HCT116 (cell line): ENCODE data around the gene IGFBP7. TPM values are rescaled to one million over a fixed set of nuclear protein-coding genes. Genes with fewer than 3 reads are reported as not detected.

Source experiments
- ATAC-seq: fragments of 200-7000 bp; cut with Tn5 transposase; 2 replicates; pipeline ENCODE4 v1.9.1; 2020; ENCODE audit warnings: mild to moderate bottlenecking, moderate library complexity
- BruUV-seq: library from RNA; stranded (reverse); fragments of 400-500 nt; replicated peaks from 2 replicates; lab custom pipeline; 2021; lab: Mats Ljungman, UMichigan
- CTCF ChIA-PET: fragments of 300-600 bp; sonication (Branson Sonifier 250); formaldehyde crosslinking; loops from one replicate; lab custom pipeline; 2021; ENCODE audit warnings: antibody characterized with exemption; lab: Charles Lee
- POLR2A ChIA-PET: fragments of 300-600, 350-600 bp; sonication (Branson Sonifier 250); formaldehyde crosslinking; loops from one replicate; lab custom pipeline; 2021; ENCODE audit warnings: antibody characterized with exemption; lab: Charles Lee
- RAD21 ChIA-PET, 2 experiments: fragments of 300-600 bp; sonication (Branson Sonifier 250); formaldehyde crosslinking; loops; one replicate each; lab custom pipeline; 2023; ENCODE audit warnings: low total read pairs in 2 of 2; ENCODE audit not compliant: uncharacterized antibody in 2 of 2, unreplicated experiment in 2 of 2, low non-redundant PET in 1 of 2; lab: Charles Lee
- DNase-seq: peaks from one replicate; pipeline ENCODE4 v3.0.0-alpha.2; 2010; ENCODE audit warnings: low read depth, low spot score
- H2AFZ ChIP-seq: fragments of 200-600 bp; shearing (Covaris generic), sonication (generic); 2 replicates; pipeline ENCODE4 v1.6.1; 2017; ENCODE audit warnings: low read depth, mixed run types, mixed read lengths, antibody characterized with exemption, low read length; ENCODE audit not compliant: poor library complexity, severe bottlenecking
- H3K27ac ChIP-seq: 2 replicates; pipeline ENCODE4 v1.5.1; 2012; ENCODE audit warnings: low read depth, low read length
- H3K27me3 ChIP-seq: fragments of 200-600 bp; sonication (generic); 2 replicates; pipeline ENCODE4 v1.6.1; 2016; ENCODE audit warnings: mixed run types, low read length, mixed read lengths; ENCODE audit not compliant: insufficient read depth
- H3K36me3 ChIP-seq, 2 experiments: fragments of 200-500 bp in 1 of 2; fragments of 200-600 bp in 1 of 2; sonication (Bioruptor generic) in 1 of 2; sonication (generic) in 1 of 2; 2 replicates each; pipeline versions ENCODE4 v1.5.1 to v1.6.1; 2014 to 2016; ENCODE audit warnings: low read length in 2 of 2, inconsistent platforms in 1 of 2, mixed read lengths in 1 of 2, mixed run types in 1 of 2; ENCODE audit not compliant: insufficient read depth in 2 of 2, control insufficient read depth in 1 of 2
- H3K4me1 ChIP-seq, 2 experiments: fragments of 200-600 bp in 1 of 2; sonication (generic) in 1 of 2; 2 replicates each; pipeline versions ENCODE4 v1.5.1 to v1.6.1; 2012 to 2017; ENCODE audit warnings: low read length in 2 of 2, inconsistent platforms in 1 of 2, mild to moderate bottlenecking in 1 of 2, mixed read lengths in 1 of 2, mixed run types in 1 of 2, moderate library complexity in 1 of 2; ENCODE audit not compliant: insufficient read depth in 2 of 2, control insufficient read depth in 1 of 2
- H3K4me2 ChIP-seq: fragments of 200-600 bp; sonication (generic); 2 replicates; pipeline ENCODE4 v1.6.1; 2017; ENCODE audit warnings: mixed run types, low read length, mixed read lengths
- H3K4me3 ChIP-seq, 2 experiments: fragments of 200-600 bp in 1 of 2; sonication (generic) in 1 of 2; replicated peaks in 1 of 2; 2 replicates each; pipeline ENCODE4 v1.5.1; 2011 to 2016; ENCODE audit warnings: low read length in 2 of 2, control low read depth in 1 of 2, low read depth in 1 of 2, mild to moderate bottlenecking in 1 of 2, mixed read lengths in 1 of 2, mixed run types in 1 of 2
- H3K79me2 ChIP-seq: fragments of 200-600 bp; sonication (generic); 2 replicates; pipeline ENCODE4 v1.6.1; 2017; ENCODE audit warnings: mild to moderate bottlenecking, mixed run types, low read length, moderate library complexity, mixed read lengths; ENCODE audit not compliant: insufficient read depth
- H3K9ac ChIP-seq: fragments of 200-600 bp; sonication (generic); 2 replicates; pipeline ENCODE4 v1.6.1; 2016; ENCODE audit warnings: low read length, mixed read lengths
- H3K9me2 ChIP-seq: fragments of 200-600 bp; sonication (generic), shearing (Covaris generic); 2 replicates; pipeline ENCODE4 v1.6.1; 2017; ENCODE audit warnings: mixed run types, mild to moderate bottlenecking, moderate library complexity; ENCODE audit not compliant: insufficient read depth
- H3K9me3 ChIP-seq, 2 experiments: fragments of 200-500 bp in 1 of 2; fragments of 200-600 bp in 1 of 2; sonication (Bioruptor generic) in 1 of 2; sonication (generic) in 1 of 2; 2 replicates each; pipeline ENCODE4 v1.6.1; 2014 to 2017; ENCODE audit warnings: low read length in 2 of 2, mixed read lengths in 2 of 2, inconsistent platforms in 1 of 2, low read depth in 1 of 2, mild to moderate bottlenecking in 1 of 2, mixed run types in 1 of 2, moderate library complexity in 1 of 2; ENCODE audit not compliant: control insufficient read depth in 1 of 2, insufficient read depth in 1 of 2
- H4K20me1 ChIP-seq: fragments of 200-600 bp; sonication (generic), shearing (Covaris generic); 2 replicates; pipeline ENCODE4 v1.6.1; 2017; ENCODE audit warnings: mixed run types, mild to moderate bottlenecking, moderate library complexity; ENCODE audit not compliant: insufficient read depth
- CEBPB ChIP-seq: IDR thresholded peaks from 2 replicates; pipeline ENCODE4 v1.6.1; 2012; ENCODE audit warnings: low read depth
- EGR1 ChIP-seq: IDR thresholded peaks from 2 replicates; pipeline ENCODE4 v1.6.1; 2012; ENCODE audit warnings: low read depth
- ELF1 ChIP-seq: IDR thresholded peaks from 2 replicates; pipeline ENCODE4 v1.6.1; 2012; ENCODE audit warnings: low read depth, borderline replicate concordance
- EZH2 ChIP-seq: fragments of 200-600 bp; sonication (generic); IDR thresholded peaks from 2 replicates; pipeline ENCODE4 v1.6.1; 2017; ENCODE audit warnings: antibody characterized with exemption, mixed run types
- JUND ChIP-seq: IDR thresholded peaks from 2 replicates; pipeline ENCODE4 v1.6.1; 2012
- MAX ChIP-seq: IDR thresholded peaks from 2 replicates; pipeline ENCODE4 v1.6.1; 2012
- RAD21 ChIP-seq: IDR thresholded peaks from 2 replicates; pipeline ENCODE4 v1.6.1; 2012; ENCODE audit warnings: low read depth, mild to moderate bottlenecking
- SIN3A ChIP-seq: IDR thresholded peaks from 2 replicates; pipeline ENCODE4 v1.6.1; 2012; ENCODE audit warnings: low read depth
- YY1 ChIP-seq: IDR thresholded peaks from 2 replicates; pipeline ENCODE4 v1.6.1; 2011; ENCODE audit warnings: low read length, low read depth, moderate library complexity, mild to moderate bottlenecking; ENCODE audit not compliant: insufficient replicate concordance; ENCODE audit errors: extremely low read depth
- ZBTB33 ChIP-seq: IDR thresholded peaks from 2 replicates; pipeline ENCODE4 v1.6.1; 2011; ENCODE audit warnings: mild to moderate bottlenecking, low read length, moderate library complexity; ENCODE audit not compliant: insufficient replicate concordance; ENCODE audit errors: extremely low read depth
- ZFX ChIP-seq: fragments of 450-650 bp; IDR thresholded peaks from 2 replicates; pipeline ENCODE4 v1.6.1; 2017
- intact Hi-C: fragments of 100-400 bp; cut with micrococcal nuclease; formaldehyde crosslinking; loops from 2 replicates; pipeline ENCODE4 v1.10.0; 2022
- total RNA-seq: library from RNA; stranded (reverse); gene quantifications from one replicate; pipeline ENCODE4 v1.2.1, GENCODE V29; 2021; ENCODE audit not compliant: unreplicated experiment
- TF ChIP-seq, protein P1 (sequence below), 3 experiments: fragments of 200-600 bp in 1 of 3; sonication (generic) in 1 of 3; IDR thresholded peaks in 2 of 3; conservative IDR thresholded peaks in 1 of 3; 2 replicates each; pipeline ENCODE4 v1.5.1; 2012 to 2017; ENCODE audit warnings: low read depth in 2 of 3, low read length in 2 of 3, antibody characterized with exemption in 1 of 3, borderline replicate concordance in 1 of 3, control low read depth in 1 of 3, mild to moderate bottlenecking in 1 of 3, mixed read lengths in 1 of 3, mixed run types in 1 of 3, moderate library complexity in 1 of 3; ENCODE audit not compliant: insufficient read depth in 1 of 3
- TF ChIP-seq, protein P2 (sequence below): IDR thresholded peaks from 2 replicates; pipeline ENCODE4 v1.6.1; 2012
- TF ChIP-seq, protein P3 (sequence below): IDR thresholded peaks from 2 replicates; pipeline ENCODE4 v1.6.1; 2012; ENCODE audit warnings: low read depth

The IGFBP7 gene
- total RNA-seq, 1 experiment from 2014 or later = 0.91 TPM

DNA sequence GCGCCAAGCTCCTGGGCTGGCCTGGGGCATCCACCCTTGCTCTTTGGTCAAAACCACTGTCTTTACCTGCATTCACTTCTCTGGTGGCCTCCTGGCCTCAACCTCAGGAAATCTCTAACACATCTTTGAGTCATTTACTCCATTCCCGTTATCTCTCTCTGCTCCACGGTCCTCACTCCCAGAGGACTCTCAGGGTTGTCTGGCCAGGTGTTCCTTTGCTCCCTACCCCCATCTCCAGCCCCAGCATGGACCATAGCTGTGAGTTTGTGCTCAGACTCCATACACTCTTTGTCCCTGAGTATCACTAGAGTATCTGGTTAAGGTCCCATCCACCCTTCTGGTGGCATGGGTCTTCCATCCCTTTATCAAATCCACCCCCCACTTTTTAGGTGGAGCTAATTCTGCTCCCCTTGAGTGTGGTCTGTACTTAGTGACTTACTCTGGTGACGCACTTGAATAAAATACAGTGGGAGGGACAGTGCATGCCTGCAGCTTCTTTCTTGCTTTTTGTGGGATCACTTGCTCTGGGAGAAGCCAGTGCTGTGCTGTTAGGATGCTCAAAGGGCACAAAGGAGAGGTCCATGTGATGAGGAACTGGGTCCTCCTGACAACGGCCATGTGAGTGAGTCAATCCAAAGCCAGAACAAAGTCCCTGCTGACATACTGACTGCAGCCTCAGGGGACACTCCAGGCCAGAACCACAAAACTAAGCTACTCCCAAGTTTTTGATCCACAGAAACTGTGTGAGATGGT lies 44.3 kb downstream of the IGFBP7 start:
- Histone ChIP-seq H3K9ac (no peak overlapping the region), H3K36me3 (no peaks in the 10 kb centered on the region), H3K27ac (no peak overlapping the region), H3K4me3 (no peak overlapping the region), H3K9me3 (no peaks in the 10 kb centered on the region), H3K4me2 (no peak overlapping the region), H3K27me3 (peaks cover 9% of the 10 kb centered on the region; the same call in 1 of the 2 replicates), H3K9me2 (no peaks in the 10 kb centered on the region), H4K20me1 (no peaks in the 10 kb centered on the region), H2AFZ (no peak overlapping the region), H3K4me1 (no peaks in the 10 kb centered on the region), H3K79me2 (no peaks in the 10 kb centered on the region)
- BruUV-seq = no TSS peak
- POLR2A ChIA-PET = no interaction called here
- TF ChIP-seq, protein P1, sequence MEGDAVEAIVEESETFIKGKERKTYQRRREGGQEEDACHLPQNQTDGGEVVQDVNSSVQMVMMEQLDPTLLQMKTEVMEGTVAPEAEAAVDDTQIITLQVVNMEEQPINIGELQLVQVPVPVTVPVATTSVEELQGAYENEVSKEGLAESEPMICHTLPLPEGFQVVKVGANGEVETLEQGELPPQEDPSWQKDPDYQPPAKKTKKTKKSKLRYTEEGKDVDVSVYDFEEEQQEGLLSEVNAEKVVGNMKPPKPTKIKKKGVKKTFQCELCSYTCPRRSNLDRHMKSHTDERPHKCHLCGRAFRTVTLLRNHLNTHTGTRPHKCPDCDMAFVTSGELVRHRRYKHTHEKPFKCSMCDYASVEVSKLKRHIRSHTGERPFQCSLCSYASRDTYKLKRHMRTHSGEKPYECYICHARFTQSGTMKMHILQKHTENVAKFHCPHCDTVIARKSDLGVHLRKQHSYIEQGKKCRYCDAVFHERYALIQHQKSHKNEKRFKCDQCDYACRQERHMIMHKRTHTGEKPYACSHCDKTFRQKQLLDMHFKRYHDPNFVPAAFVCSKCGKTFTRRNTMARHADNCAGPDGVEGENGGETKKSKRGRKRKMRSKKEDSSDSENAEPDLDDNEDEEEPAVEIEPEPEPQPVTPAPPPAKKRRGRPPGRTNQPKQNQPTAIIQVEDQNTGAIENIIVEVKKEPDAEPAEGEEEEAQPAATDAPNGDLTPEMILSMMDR (IDR thresholded peaks at IDR 0.05 in 2 of 3, conservative IDR thresholded peaks at IDR 0.05 in 1 of 3; ENCODE audit: borderline replicate concordance in 1 of 3, insufficient read depth in 1 of 3, low read depth in 2 of 3, low read length in 2 of 3) = no peak
- TF ChIP-seq, protein P2, sequence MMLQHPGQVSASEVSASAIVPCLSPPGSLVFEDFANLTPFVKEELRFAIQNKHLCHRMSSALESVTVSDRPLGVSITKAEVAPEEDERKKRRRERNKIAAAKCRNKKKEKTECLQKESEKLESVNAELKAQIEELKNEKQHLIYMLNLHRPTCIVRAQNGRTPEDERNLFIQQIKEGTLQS = no peak
- TF ChIP-seq EZH2 (no peak), ELF1 (no peak), JUND (no peak), EGR1 (no peak), CEBPB (no peak), MAX (no peak), ZBTB33 (no peak), YY1 (no peak), RAD21 (no peak), SIN3A (no peak), ZFX (no peak)
- TF ChIP-seq, protein P3, sequence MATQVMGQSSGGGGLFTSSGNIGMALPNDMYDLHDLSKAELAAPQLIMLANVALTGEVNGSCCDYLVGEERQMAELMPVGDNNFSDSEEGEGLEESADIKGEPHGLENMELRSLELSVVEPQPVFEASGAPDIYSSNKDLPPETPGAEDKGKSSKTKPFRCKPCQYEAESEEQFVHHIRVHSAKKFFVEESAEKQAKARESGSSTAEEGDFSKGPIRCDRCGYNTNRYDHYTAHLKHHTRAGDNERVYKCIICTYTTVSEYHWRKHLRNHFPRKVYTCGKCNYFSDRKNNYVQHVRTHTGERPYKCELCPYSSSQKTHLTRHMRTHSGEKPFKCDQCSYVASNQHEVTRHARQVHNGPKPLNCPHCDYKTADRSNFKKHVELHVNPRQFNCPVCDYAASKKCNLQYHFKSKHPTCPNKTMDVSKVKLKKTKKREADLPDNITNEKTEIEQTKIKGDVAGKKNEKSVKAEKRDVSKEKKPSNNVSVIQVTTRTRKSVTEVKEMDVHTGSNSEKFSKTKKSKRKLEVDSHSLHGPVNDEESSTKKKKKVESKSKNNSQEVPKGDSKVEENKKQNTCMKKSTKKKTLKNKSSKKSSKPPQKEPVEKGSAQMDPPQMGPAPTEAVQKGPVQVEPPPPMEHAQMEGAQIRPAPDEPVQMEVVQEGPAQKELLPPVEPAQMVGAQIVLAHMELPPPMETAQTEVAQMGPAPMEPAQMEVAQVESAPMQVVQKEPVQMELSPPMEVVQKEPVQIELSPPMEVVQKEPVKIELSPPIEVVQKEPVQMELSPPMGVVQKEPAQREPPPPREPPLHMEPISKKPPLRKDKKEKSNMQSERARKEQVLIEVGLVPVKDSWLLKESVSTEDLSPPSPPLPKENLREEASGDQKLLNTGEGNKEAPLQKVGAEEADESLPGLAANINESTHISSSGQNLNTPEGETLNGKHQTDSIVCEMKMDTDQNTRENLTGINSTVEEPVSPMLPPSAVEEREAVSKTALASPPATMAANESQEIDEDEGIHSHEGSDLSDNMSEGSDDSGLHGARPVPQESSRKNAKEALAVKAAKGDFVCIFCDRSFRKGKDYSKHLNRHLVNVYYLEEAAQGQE = no peak
- CTCF ChIA-PET = no interaction called here
- RAD21 ChIA-PET = no interaction called here
- DNase-seq (no peak), ATAC-seq (no peak)
- intact Hi-C loops = no loop called here
